22Rv1 (cell line): Measurements from ENCODE around the gene ARSG.

Source experiments
- H3K27ac ChIP-seq: fragments of 450-650 bp; 2 replicates; pipeline ENCODE4 v1.5.1; 2017
- ZFX ChIP-seq: fragments of 450-650 bp; IDR thresholded peaks from 2 replicates; pipeline ENCODE4 v1.6.1; 2017; ENCODE audit warnings: antibody characterized with exemption, borderline replicate concordance
- TF ChIP-seq, protein P1 (sequence below): fragments of 450-650 bp; IDR thresholded peaks from 2 replicates; pipeline ENCODE4 v1.5.1; 2017; ENCODE audit warnings: mild to moderate bottlenecking

The ARSG gene

DNA sequence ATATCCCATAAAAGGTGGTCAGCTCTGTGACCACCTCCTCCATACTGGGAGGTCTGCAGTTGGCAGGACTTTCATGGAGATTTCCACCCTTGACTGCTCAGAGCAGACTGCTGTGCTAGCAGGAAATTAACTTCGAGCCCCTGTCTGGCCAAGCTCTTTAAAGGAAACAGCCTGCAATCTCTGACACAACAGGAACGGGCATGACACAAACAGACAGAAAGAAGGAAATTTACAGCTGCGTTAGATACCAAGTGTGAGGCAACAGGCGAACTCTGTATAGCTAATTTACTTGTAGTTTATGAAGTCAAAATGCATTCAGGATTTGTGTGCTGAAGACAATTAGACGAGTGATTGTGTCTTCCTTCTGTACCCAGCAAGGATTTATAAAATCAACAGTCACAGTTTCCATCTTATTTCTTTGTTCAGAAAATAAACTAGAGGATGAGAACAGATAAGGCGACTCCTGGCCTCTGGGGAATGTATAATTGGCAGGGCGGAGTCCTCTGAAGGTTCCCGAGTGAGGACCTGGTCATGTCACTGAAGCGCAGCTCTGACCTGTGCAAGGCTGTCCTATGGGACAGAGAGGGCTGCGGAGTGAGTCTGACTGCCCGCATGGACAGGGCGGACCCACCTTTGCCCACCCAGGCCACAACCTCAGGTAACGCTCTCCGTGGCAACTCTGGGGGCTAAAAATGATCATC, 149.9 kb downstream of the ARSG start:
- H3K27ac ChIP-seq, result no peak overlapping the region
- TF ChIP-seq ZFX, result no peak
- TF ChIP-seq, protein P1, sequence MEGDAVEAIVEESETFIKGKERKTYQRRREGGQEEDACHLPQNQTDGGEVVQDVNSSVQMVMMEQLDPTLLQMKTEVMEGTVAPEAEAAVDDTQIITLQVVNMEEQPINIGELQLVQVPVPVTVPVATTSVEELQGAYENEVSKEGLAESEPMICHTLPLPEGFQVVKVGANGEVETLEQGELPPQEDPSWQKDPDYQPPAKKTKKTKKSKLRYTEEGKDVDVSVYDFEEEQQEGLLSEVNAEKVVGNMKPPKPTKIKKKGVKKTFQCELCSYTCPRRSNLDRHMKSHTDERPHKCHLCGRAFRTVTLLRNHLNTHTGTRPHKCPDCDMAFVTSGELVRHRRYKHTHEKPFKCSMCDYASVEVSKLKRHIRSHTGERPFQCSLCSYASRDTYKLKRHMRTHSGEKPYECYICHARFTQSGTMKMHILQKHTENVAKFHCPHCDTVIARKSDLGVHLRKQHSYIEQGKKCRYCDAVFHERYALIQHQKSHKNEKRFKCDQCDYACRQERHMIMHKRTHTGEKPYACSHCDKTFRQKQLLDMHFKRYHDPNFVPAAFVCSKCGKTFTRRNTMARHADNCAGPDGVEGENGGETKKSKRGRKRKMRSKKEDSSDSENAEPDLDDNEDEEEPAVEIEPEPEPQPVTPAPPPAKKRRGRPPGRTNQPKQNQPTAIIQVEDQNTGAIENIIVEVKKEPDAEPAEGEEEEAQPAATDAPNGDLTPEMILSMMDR, result no peak

DNA sequence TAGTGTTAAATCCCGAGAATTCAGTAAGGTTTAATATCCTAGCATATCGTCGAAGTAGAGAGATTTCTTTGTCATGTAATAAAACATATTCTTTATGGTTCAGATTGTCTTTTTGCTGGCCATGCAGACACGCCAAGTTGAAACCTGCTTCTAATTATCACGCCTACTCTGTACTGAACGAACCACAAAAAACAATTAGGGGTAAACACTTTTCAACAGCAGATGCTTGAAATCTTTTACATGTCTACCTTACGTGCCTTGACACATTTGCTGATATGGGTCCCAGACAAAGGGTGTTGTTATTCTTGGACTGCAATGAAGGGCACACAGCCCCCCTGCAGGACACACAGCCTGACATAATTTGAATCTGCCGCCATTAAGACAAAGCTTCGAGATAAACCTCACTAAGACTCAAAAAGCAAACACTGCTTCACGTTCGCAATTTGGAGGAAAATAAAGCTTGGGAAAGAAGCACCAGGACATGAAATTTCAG, 152.7 kb downstream of the ARSG start:
- peak overlapping the region; percentile 52 for H3K27ac ChIP-seq
- TF ChIP-seq ZFX, result no peak
- TF ChIP-seq, protein P1, result no peak

DNA sequence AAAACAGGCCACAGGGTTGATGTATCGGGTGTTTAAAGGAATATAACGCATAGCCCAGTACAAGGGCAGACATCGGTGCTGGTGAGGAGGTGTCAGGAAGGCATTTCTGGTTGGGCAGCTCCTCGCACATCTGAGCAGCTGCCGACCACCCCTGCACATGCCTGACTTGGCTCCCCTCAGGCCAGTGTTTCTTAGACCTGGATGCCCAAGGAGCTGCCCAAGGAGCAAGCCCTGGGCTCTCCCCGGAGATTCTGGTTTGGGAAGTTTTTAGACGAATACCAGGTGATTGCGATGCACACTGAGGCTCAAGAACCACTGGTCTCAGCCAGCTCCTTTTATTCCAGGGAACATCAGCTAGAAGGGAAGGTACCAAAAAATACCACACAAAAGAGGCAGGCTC, 154.4 kb downstream of the ARSG start:
- H3K27ac ChIP-seq, result no peak overlapping the region
- TF ChIP-seq, protein P1, result no peak
- no peak for TF ChIP-seq ZFX

DNA sequence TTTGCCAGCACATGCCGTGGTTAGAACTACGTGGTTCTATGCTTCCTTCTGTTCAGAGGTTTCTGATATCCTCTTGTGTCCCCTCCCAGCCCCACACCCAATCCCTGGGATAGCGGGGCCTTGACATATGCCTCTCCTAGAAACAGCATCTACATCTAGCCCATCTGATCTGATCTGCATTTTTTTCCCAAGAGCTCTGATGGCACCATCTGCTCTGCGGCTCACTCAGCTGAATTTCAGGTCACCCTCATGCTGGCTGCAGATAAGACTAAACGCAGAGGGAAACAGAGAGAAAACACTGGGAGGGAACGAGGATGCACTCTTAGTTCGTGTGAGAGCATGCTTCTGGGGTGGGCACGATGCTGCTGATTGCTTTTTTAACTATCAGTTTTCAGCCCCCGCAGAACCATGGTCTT, 155.3 kb downstream of the ARSG start:
- TF ChIP-seq, protein P1, result no peak
- no peak for TF ChIP-seq ZFX
- H3K27ac ChIP-seq, result no peak overlapping the region

DNA sequence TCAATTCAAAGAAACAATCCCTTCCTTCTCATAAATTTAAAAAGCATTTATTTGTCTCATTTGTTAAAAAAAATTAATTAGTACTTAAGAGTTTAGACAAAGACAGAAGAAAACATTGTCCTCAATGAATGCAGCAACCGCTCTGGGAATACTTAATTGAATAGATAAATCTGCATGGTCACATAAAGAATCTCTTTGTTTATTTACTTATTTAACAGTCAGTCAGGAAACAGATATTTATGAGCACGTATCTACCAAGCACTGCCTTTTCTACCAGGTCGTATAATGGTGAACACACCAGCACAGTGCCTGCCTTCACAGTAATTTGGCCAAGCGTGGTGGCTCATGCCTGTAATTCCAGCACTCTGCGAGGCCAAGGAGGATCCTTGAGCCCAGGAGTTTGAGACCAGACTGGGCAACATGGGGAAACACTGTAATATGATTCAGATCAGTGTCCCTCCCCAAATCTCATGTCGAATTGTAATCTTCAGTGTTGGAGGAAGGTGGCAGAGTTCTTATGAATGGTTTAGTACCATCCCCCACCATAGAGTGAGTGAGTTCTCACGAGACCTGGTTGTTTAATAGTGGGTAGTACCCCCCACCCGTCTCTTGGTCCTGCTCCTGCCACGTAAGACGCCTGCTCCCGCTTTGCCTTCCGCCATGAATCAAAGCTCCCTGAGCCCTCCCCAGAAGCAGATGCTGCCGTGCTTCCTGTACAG, 157.9 kb downstream of the ARSG start:
- no peak overlapping the region for H3K27ac ChIP-seq
- TF ChIP-seq ZFX, result no peak
- TF ChIP-seq, protein P1, result no peak

DNA sequence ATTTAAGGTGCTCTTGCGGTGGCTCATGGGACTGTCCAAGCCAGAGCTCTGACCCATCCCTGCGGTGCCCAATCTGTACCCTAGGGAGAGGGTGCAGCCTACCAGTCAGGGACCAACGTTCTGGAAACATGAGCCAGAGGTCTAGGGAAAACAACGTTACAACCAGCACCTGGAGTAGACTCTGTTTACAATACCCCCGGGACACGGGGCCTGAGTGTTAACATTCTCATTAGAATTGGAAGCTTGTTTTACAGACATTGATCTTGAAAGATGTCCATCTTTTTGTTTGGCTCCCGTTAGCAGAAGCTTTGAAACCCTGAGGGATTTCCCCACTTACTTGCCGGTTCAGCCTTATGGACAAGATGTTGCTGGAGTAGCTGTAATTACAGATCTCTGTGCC, 159.1 kb downstream of the ARSG start:
- no peak for TF ChIP-seq ZFX
- TF ChIP-seq, protein P1, result no peak
- H3K27ac ChIP-seq, result no peak overlapping the region

DNA sequence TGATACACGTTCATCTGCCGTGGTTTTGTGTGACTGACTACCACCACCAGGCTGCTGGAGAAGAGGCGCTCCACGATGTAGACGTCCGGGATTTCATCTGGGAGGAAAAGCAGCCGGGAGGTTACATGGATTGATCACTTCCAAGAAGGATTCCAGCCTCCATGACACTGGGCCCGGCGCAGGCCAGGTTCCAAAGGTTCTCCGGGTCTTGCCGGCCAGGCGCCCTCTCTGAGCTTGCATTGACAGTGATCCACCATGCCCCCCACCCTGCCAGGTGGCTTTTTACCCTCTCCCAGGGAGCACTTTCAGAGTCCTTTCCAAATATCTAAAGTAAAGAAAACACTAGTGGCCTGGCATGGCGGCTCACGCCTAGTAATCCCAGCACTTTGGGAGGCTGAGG, 159.5 kb downstream of the ARSG start:
- no peak overlapping the region for H3K27ac ChIP-seq
- no peak for TF ChIP-seq ZFX
- TF ChIP-seq, protein P1, result no peak
